H9 (cell line): Measurements from ENCODE around the gene IGFL2. TPM values are rescaled to one million over a fixed set of nuclear protein-coding genes. Genes with fewer than 3 reads are reported as not detected.

Experiments used
- DNase-seq: peaks from one replicate; pipeline ENCODE4 v3.0.0-alpha.2; 2017
- H2AFZ ChIP-seq: one replicate; pipeline ENCODE4 v1.6.1; 2013; ENCODE audit warnings: mild to moderate bottlenecking, low read length, control low read depth, moderate library complexity
- H2AK5ac ChIP-seq: 2 replicates; pipeline ENCODE4 v1.6.1; 2013; ENCODE audit warnings: low read length, control low read depth, mixed read lengths; ENCODE audit not compliant: insufficient read length
- H2BK120ac ChIP-seq: one replicate; pipeline ENCODE4 v1.6.1; 2013; ENCODE audit warnings: low read depth, mild to moderate bottlenecking, low read length, control low read depth, inconsistent platforms; ENCODE audit not compliant: poor library complexity, severe bottlenecking
- H2BK12ac ChIP-seq: 2 replicates; pipeline ENCODE4 v1.6.1; 2013; ENCODE audit warnings: low read length, control low read depth, mixed read lengths, low read depth; ENCODE audit not compliant: insufficient read length
- H2BK15ac ChIP-seq: 2 replicates; pipeline ENCODE4 v1.6.1; 2013; ENCODE audit warnings: low read depth, low read length, control low read depth
- H2BK20ac ChIP-seq: one replicate; pipeline ENCODE4 v1.6.1; 2013; ENCODE audit warnings: low read depth, mild to moderate bottlenecking, low read length, control low read depth, inconsistent platforms; ENCODE audit not compliant: poor library complexity, severe bottlenecking
- H2BK5ac ChIP-seq: 2 replicates; pipeline ENCODE4 v1.6.1; 2013; ENCODE audit warnings: low read length, control low read depth, mixed read lengths; ENCODE audit not compliant: insufficient read length
- H3K14ac ChIP-seq: 2 replicates; pipeline ENCODE4 v1.6.1; 2013; ENCODE audit warnings: low read length, control low read depth; ENCODE audit not compliant: insufficient read depth
- H3K18ac ChIP-seq: 2 replicates; pipeline ENCODE4 v1.6.1; 2013; ENCODE audit warnings: low read depth, mild to moderate bottlenecking, mixed read lengths, low read length, control low read depth; ENCODE audit not compliant: insufficient read length
- H3K23ac ChIP-seq: 2 replicates; pipeline ENCODE4 v1.6.1; 2013; ENCODE audit warnings: low read length, control low read depth, mixed read lengths, low read depth; ENCODE audit not compliant: insufficient read length
- H3K23me2 ChIP-seq: 2 replicates; pipeline ENCODE4 v1.6.1; 2013; ENCODE audit warnings: low read depth, mild to moderate bottlenecking, mixed read lengths, low read length, control low read depth; ENCODE audit not compliant: insufficient read length, poor library complexity, severe bottlenecking
- H3K27ac ChIP-seq: 2 replicates; pipeline ENCODE4 v1.5.1; 2013; ENCODE audit warnings: low read length, control low read depth, mixed read lengths, low read depth; ENCODE audit not compliant: insufficient read length
- H3K27me3 ChIP-seq: 2 replicates; pipeline ENCODE4 v1.6.1; 2013; ENCODE audit warnings: low read length, control low read depth, inconsistent platforms; ENCODE audit not compliant: insufficient read depth
- H3K4ac ChIP-seq: 2 replicates; pipeline ENCODE4 v1.6.1; 2013; ENCODE audit warnings: low read depth, mild to moderate bottlenecking, control low read depth, inconsistent platforms, low read length, moderate library complexity
- H3K4me1 ChIP-seq: 2 replicates; pipeline ENCODE4 v1.6.1; 2013; ENCODE audit warnings: low read length, control low read depth, inconsistent platforms; ENCODE audit not compliant: insufficient read depth
- H3K4me2 ChIP-seq: 2 replicates; pipeline ENCODE4 v1.6.1; 2013; ENCODE audit warnings: low read length, control low read depth, mixed read lengths; ENCODE audit not compliant: insufficient read length, insufficient read depth
- H3K56ac ChIP-seq: 2 replicates; pipeline ENCODE4 v1.6.1; 2013; ENCODE audit warnings: low read depth, mild to moderate bottlenecking, mixed read lengths, low read length, control low read depth; ENCODE audit not compliant: insufficient read length
- H3K79me1 ChIP-seq: 2 replicates; pipeline ENCODE4 v1.6.1; 2013; ENCODE audit warnings: low read depth, mild to moderate bottlenecking, moderate library complexity, low read length, control low read depth, inconsistent platforms; ENCODE audit not compliant: insufficient read depth, poor library complexity, severe bottlenecking
- H3K79me2 ChIP-seq: 2 replicates; pipeline ENCODE4 v1.6.1; 2013; ENCODE audit warnings: low read length, control low read depth, inconsistent platforms; ENCODE audit not compliant: insufficient read depth
- H3K9ac ChIP-seq: 2 replicates; pipeline ENCODE4 v1.6.1; 2013; ENCODE audit warnings: low read length, control low read depth, mixed read lengths; ENCODE audit not compliant: insufficient read length; ENCODE audit errors: extremely low read depth
- H3K9me3 ChIP-seq: one replicate; pipeline ENCODE4 v1.6.1; 2013; ENCODE audit warnings: low read depth, low read length, inconsistent platforms; ENCODE audit not compliant: control insufficient read depth
- H3T11ph ChIP-seq: one replicate; pipeline ENCODE4 v1.6.1; 2013; ENCODE audit warnings: mild to moderate bottlenecking, low read length, control low read depth, inconsistent platforms
- H4K20me1 ChIP-seq: one replicate; pipeline ENCODE4 v1.6.1; 2013; ENCODE audit not compliant: control insufficient read depth, insufficient read length, insufficient read depth
- H4K5ac ChIP-seq: 2 replicates; pipeline ENCODE4 v1.6.1; 2013; ENCODE audit warnings: low read depth, mild to moderate bottlenecking, mixed read lengths, low read length, control low read depth; ENCODE audit not compliant: insufficient read length
- H4K8ac ChIP-seq: replicated peaks from 2 replicates; pipeline ENCODE4 v1.6.1; 2013; ENCODE audit warnings: low read length, control low read depth, mixed read lengths, low read depth; ENCODE audit not compliant: insufficient read length
- H4K91ac ChIP-seq: 2 replicates; pipeline ENCODE4 v1.6.1; 2013; ENCODE audit warnings: low read depth, mild to moderate bottlenecking, moderate library complexity, mixed read lengths, low read length, control low read depth; ENCODE audit not compliant: insufficient read length
- H3K27ac Mint-ChIP-seq, 3 experiments: 2 replicates in 2 of 3; 3 replicates in 1 of 3; pipeline ENCODE4 v1.8.0; 2020 to 2021; ENCODE audit warnings: mixed read lengths in 3 of 3, mild to moderate bottlenecking in 1 of 3, moderate library complexity in 1 of 3
- H3K27me3 Mint-ChIP-seq: 2 replicates; pipeline ENCODE4 v1.8.0; 2021; ENCODE audit warnings: low read depth, mild to moderate bottlenecking, moderate library complexity, mixed read lengths
- H3K36me3 Mint-ChIP-seq, 3 experiments: 2 replicates in 2 of 3; 3 replicates in 1 of 3; pipeline ENCODE4 v1.8.0; 2020 to 2021; ENCODE audit warnings: low read depth in 3 of 3, mixed read lengths in 3 of 3; ENCODE audit not compliant: insufficient read depth in 1 of 3
- H3K4me1 Mint-ChIP-seq, 2 experiments: 2 replicates each; pipeline ENCODE4 v1.8.0; 2020; ENCODE audit warnings: mixed read lengths in 2 of 2
- H3K4me3 Mint-ChIP-seq, 2 experiments: 2 replicates in 1 of 2; 3 replicates in 1 of 2; pipeline ENCODE4 v1.8.0; 2020 to 2021; ENCODE audit warnings: mild to moderate bottlenecking in 2 of 2, mixed read lengths in 2 of 2, moderate library complexity in 1 of 2
- H3K9me3 Mint-ChIP-seq, 2 experiments: 2 replicates in 1 of 2; 3 replicates in 1 of 2; pipeline ENCODE4 v1.8.0; 2020; ENCODE audit warnings: mild to moderate bottlenecking in 2 of 2, mixed read lengths in 2 of 2, moderate library complexity in 1 of 2
- CTCF ChIP-seq: fragments of 200-600 bp; sonication (generic); conservative IDR thresholded peaks from 3 replicates; pipeline ENCODE4 v1.8.0; 2021; ENCODE audit warnings: antibody characterized with exemption, mild to moderate bottlenecking
- WGBS: extraction: QIAGEN DNeasy Blood & Tissue Kit; methylation state at CpG from one replicate; pipeline ENCODE4 v1.1.7; 2013; ENCODE audit warnings: missing lambda C conversion rate, low lambda C conversion rate, mixed read lengths; ENCODE audit not compliant: insufficient read length; ENCODE audit errors: extremely low coverage; 5-methylcytosine and 5-hydroxymethylcytosine counted together
- total RNA-seq: library from RNA; stranded (reverse); gene quantifications from 2 replicates; pipeline ENCODE4 v1.2.1, GENCODE V29; 2021

Gene IGFL2
- total RNA-seq, 1 experiment from 2014 or later, result not detected

- Mint-ChIP-seq H3K36me3 (peaks cover 0 to 21% (median 16%) of the 10 kb centered on the region in 3 experiments; a peak in 6 of 7 replicates), H3K4me3 (no peak overlapping the region)
Measured at GRCh38 chr19:46173886-46174480, 25.9 kb downstream of the IGFL2 start.

More at GRCh38 chr19:46173886-46174480, 25.9 kb downstream of the IGFL2 start:
- no peak overlapping the region for H3K18ac ChIP-seq
- no peak for DNase-seq
- H4K91ac ChIP-seq, result no peak overlapping the region
- H3K9ac ChIP-seq, result no peak overlapping the region
- no peak overlapping the region for H2BK20ac ChIP-seq
- H3K27ac Mint-ChIP-seq, result no peak overlapping the region
- no peaks in the 10 kb centered on the region for H3K4me1 Mint-ChIP-seq
- H2BK15ac ChIP-seq, result no peak overlapping the region
- H3K23ac ChIP-seq, result no peak overlapping the region
- WGBS, result no CpG with 5 or more reads among the region's 8 CpGs
- no peaks in the 10 kb centered on the region for H3K27me3 ChIP-seq
- TF ChIP-seq CTCF, result peak; percentile 28; the same call in 1 of the 3 replicates
- H2BK120ac ChIP-seq, result no peak overlapping the region
- H2BK12ac ChIP-seq, result no peak overlapping the region
- no peaks in the 10 kb centered on the region for H4K20me1 ChIP-seq
- no peaks in the 10 kb centered on the region for H3K79me2 ChIP-seq
- no peak overlapping the region for H3K4me2 ChIP-seq
- no peak overlapping the region for H4K8ac ChIP-seq
- peaks cover 2% of the 10 kb centered on the region; the same call in 1 of the 2 replicates for H3K27me3 Mint-ChIP-seq
- no peaks in the 10 kb centered on the region for H3K4me1 ChIP-seq
- no peak overlapping the region for H2AK5ac ChIP-seq
- no peaks in the 10 kb centered on the region for H3K79me1 ChIP-seq
- no peaks in the 10 kb centered on the region for H3K23me2 ChIP-seq
- no peak overlapping the region for H2BK5ac ChIP-seq
- H3K56ac ChIP-seq, result no peak overlapping the region
- no peak overlapping the region for H3T11ph ChIP-seq
- H3K4ac ChIP-seq, result no peak overlapping the region
- peaks cover 17 to 22% of the 10 kb centered on the region in 2 experiments for H3K9me3 Mint-ChIP-seq
- no peak overlapping the region for H3K27ac ChIP-seq
- H4K5ac ChIP-seq, result no peak overlapping the region
- H3K9me3 ChIP-seq, result no peaks in the 10 kb centered on the region
- no peak overlapping the region for H2AFZ ChIP-seq
- no peak overlapping the region for H3K14ac ChIP-seq
